ENCODE results near the gene ZNF398. TPM values are rescaled to one million over a fixed set of nuclear protein-coding genes. Genes with fewer than 3 reads are reported as not detected.

The ZNF398 gene
- total and polyA plus RNA-seq, 9 of the 15 experiments (the other 6 are each of a cell fraction or from before 2014, with no cell fraction given), result 4.0 to 18.6 (median 10.4) TPM

- TF ChIP-seq RBFOX2 (IDR thresholded peaks at IDR 0.05; ENCODE audit: low read depth, low read length) (no peak), EP400 (IDR thresholded peaks at IDR 0.05) (no peak), ETV1 (tag; conservative IDR thresholded peaks at IDR 0.05; ENCODE audit: low read depth) (no peak; the same call in none of the 2 replicates), JUN (IDR thresholded peaks at IDR 0.05; ENCODE audit: borderline replicate concordance, low read depth, low read length) (no peak), JUN (CRISPR knock-in tag; IDR thresholded peaks at IDR 0.05; ENCODE audit: borderline replicate concordance) (peak; percentile 28; the same call in 1 of the 2 replicates), TEAD1 (CRISPR knock-in tag; IDR thresholded peaks at IDR 0.05) (no peak), ZKSCAN8 (CRISPR knock-in tag; IDR thresholded peaks at IDR 0.05) (no peak), GATAD2B (IDR thresholded peaks at IDR 0.05; ENCODE audit: borderline replicate concordance) (no peak), NCOA4 (IDR thresholded peaks at IDR 0.05; ENCODE audit: partially characterized antibody) (no peak), MEF2D (tag; conservative IDR thresholded peaks at IDR 0.05; ENCODE audit: low read depth) (0 out of 2 replicates have a peak, but pooled peaks have one; percentile 15), KDM5B (IDR thresholded peaks at IDR 0.05; ENCODE audit: insufficient replicate concordance, low read depth, low read length) (no peak), TSC22D4 (tag; IDR thresholded peaks at IDR 0.05) (no peak), E2F6 (IDR thresholded peaks at IDR 0.05; ENCODE audit: borderline replicate concordance in 1 of 2, extremely low read depth in 1 of 2, insufficient read depth in 1 of 2, insufficient read length in 1 of 2, low read depth in 1 of 2, low read length in 1 of 2, poor library complexity in 1 of 2, severe bottlenecking in 1 of 2) (peak; percentile 32 to 59), ZNF121 (CRISPR knock-in tag; conservative IDR thresholded peaks at IDR 0.05) (no peak), ASH1L (IDR thresholded peaks at IDR 0.05; ENCODE audit: borderline replicate concordance, low read depth, partially characterized antibody) (no peak), TCF7L2 (IDR thresholded peaks at IDR 0.05; ENCODE audit: low read depth, low read length) (no peak), ZNF785 (CRISPR knock-in tag; IDR thresholded peaks at IDR 0.05) (no peak), BCOR (IDR thresholded peaks at IDR 0.05) (no peak)
- TF ChIP-seq, protein P1, sequence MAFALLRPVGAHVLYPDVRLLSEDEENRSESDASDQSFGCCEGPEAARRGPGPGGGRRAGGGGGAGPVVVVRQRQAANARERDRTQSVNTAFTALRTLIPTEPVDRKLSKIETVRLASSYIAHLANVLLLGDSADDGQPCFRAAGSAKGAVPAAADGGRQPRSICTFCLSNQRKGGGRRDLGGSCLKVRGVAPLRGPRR (CRISPR knock-in tag; IDR thresholded peaks at IDR 0.05), result no peak
- TF ChIP-seq, protein P2, sequence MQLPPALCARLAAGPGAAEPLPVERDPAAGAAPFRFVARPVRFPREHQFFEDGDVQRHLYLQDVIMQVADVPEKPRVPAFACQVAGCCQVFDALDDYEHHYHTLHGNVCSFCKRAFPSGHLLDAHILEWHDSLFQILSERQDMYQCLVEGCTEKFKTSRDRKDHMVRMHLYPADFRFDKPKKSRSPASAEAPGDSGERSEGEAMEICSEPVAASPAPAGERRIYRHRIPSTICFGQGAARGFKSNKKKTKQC (CRISPR knock-in tag; IDR thresholded peaks at IDR 0.05), result peak; percentile 70; the same call in 1 of the 2 replicates
- TF ChIP-seq, protein P3, sequence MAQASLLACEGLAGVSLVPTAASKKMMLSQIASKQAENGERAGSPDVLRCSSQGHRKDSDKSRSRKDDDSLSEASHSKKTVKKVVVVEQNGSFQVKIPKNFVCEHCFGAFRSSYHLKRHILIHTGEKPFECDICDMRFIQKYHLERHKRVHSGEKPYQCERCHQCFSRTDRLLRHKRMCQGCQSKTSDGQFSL (CRISPR knock-in tag; IDR thresholded peaks at IDR 0.05), result no peak
- TF ChIP-seq, protein P3 (tag; IDR thresholded peaks at IDR 0.05), result no peak
These were observed 49.0 kb downstream of the ZNF398 start (continued) for GRCh38 chr7:149196151-149196704.

Measured in K562 (cell line).